ENCODE measurements around the gene DGKI. TPM values are rescaled to one million over a fixed set of nuclear protein-coding genes. Genes with fewer than 3 reads are reported as not detected.

DGKI gene
- total RNA-seq, 4 donors from 2014 or later = 0.98 to 7.3 (median 2.7) TPM

GRCh38 chr7:137587326-137587725 lies 259.4 kb downstream of the DGKI start:
- TF ChIP-seq, protein P1, sequence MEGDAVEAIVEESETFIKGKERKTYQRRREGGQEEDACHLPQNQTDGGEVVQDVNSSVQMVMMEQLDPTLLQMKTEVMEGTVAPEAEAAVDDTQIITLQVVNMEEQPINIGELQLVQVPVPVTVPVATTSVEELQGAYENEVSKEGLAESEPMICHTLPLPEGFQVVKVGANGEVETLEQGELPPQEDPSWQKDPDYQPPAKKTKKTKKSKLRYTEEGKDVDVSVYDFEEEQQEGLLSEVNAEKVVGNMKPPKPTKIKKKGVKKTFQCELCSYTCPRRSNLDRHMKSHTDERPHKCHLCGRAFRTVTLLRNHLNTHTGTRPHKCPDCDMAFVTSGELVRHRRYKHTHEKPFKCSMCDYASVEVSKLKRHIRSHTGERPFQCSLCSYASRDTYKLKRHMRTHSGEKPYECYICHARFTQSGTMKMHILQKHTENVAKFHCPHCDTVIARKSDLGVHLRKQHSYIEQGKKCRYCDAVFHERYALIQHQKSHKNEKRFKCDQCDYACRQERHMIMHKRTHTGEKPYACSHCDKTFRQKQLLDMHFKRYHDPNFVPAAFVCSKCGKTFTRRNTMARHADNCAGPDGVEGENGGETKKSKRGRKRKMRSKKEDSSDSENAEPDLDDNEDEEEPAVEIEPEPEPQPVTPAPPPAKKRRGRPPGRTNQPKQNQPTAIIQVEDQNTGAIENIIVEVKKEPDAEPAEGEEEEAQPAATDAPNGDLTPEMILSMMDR (IDR thresholded peaks at IDR 0.05; ENCODE audit: low read depth) = no peak

- TF ChIP-seq, protein P1 (IDR thresholded peaks at IDR 0.05; ENCODE audit: low read depth) = no peak
Observed at GRCh38 chr7:137585591-137585990, 261.2 kb downstream of the DGKI start.

DNA sequence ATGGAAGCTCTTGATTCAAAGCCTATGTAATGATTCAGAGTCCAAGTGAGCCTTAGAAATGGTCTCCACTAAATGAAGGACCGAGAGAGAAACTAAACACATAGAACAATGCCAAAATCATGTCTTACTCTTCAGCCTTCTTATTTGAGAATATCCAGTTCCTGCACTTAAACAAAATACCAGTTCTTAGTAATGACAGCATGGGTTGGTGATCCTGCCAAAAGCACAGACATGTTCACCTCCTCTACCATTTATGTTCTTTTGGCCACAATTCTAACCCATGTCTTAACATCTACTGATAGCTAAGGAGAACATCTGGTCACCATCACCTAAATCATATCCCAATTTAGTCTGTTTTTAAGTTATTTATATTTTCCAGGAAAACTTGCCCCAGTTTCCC lies 263.6 kb downstream of the DGKI start:
- TF ChIP-seq, protein P1 (IDR thresholded peaks at IDR 0.05; ENCODE audit: low read depth) = no peak

DNA sequence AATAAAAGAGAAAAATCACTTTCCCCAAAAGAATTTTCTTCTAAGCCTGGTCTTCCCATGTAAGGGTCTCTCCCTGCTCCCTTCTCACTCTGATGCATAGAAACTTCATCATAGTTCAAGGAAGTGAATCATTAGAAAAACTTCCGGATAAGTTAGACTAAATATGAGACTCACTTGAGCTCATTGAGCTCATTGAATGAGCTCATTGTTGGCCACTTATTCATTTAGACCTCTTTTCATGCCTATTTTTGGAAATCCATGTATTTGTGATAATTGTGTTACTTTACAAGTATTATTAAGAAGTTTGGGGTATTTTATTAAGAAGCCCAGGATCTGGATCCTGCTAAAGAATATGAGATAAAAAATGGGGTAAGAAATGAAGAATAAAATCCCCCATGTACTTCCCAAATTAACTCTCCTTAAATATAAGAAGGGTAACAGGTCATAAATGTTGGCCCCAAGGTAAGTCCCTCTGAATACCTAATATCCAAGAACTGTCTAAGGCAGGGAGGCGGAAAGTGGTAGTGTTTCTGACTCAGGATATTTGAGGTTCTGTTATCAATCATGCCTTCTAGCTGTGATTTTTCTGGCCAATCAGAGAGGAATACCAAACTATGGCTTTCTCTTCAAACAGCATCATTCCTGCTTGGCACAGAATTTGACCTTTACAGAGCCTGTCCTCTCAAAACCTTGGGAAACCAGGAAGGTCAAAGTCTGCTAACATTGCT lies 266.7 kb downstream of the DGKI start:
- TF ChIP-seq, protein P1 (IDR thresholded peaks at IDR 0.05; ENCODE audit: low read depth) = no peak

DNA sequence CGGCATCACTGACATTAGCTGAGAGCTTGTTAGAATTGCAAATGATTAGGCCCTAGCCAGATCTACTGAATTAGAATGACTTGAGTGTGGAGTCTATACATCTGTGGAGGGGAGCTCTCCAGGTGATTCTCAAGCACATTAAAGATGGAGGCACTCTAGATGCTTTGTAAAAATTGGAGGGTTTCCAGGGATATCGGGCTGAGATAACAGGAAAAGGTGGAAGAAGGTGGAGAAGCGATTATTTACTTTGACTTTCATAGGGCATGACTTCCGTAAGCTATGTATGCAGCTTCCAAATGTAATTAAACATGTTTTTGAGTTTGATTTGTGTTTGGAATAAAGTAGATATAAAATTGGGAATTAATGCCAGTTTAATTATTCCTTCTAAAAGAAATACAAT lies 268.2 kb downstream of the DGKI start:
- TF ChIP-seq, protein P1 (IDR thresholded peaks at IDR 0.05; ENCODE audit: low read depth) = no peak

DNA sequence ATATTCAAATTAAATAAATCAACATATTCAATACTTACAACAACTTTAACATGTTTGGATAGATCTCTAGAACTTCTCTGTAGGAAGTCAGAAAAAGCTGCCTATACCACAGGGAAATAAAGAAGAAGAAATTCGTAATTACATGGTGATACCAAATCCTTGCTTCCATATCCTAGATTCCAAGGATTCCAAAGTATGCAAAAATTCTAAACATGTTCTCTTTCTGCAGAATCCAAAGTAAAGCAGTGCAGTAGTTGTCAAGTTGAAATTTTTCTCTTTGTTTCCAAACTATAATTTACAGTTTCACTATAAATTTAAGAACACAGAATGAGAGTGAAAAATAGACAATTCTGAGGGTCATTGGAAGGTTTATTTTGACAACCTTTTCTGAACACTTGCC lies 269.6 kb downstream of the DGKI start:
- TF ChIP-seq, protein P1 (IDR thresholded peaks at IDR 0.05; ENCODE audit: low read depth) = no peak

DNA sequence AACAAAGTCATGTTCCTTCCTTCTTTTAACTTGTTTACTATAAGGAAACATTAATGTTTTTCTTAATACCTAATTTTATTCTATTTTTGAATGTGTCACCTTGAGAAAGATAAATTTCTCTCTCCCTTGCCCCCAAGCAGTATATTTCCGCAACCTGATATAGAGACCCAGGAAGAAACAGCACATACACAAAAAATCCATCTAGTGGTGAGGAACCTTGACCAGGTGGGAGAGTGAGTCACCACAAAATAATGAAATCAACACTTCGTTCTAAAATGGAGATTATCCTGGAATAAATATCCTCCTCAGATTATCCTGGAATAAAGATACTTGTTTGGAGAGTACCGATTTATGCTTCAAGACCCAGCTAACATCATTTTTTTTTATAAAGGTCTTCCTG lies 270.3 kb downstream of the DGKI start:
- TF ChIP-seq, protein P1 (IDR thresholded peaks at IDR 0.05; ENCODE audit: low read depth) = no peak

Data from subcutaneous adipose tissue (tissue), 4 donors.